Transverse colon (tissue), 4 donors: ENCODE measurements around the gene GIGYF1. TPM values are rescaled to one million over a fixed set of nuclear protein-coding genes. Genes with fewer than 3 reads are reported as not detected.

Source experiments
- DNase-seq: peaks from one replicate; pipeline ENCODE4 v3.0.0-alpha.2; 2019
- H3K27ac ChIP-seq, 4 donors: fragments of 200-600 bp; sonication (generic); 2 replicates each; pipeline ENCODE4 v1.5.1; 2016 to 2018; ENCODE audit warnings: inconsistent platforms in 4 of 4
- H3K27me3 ChIP-seq: fragments of 200-600 bp; sonication (generic); 2 replicates; pipeline ENCODE4 v1.5.1; 2017; ENCODE audit warnings: inconsistent platforms
- H3K36me3 ChIP-seq, 4 donors: fragments of 200-600 bp; sonication (generic); 2 replicates each; pipeline ENCODE4 v1.5.1; 2017 to 2019; ENCODE audit warnings: inconsistent platforms in 4 of 4
- H3K4me1 ChIP-seq, 4 donors: fragments of 200-600 bp; sonication (generic); 2 replicates each; pipeline ENCODE4 v1.5.1; 2017 to 2020; ENCODE audit warnings: inconsistent platforms in 4 of 4
- H3K4me3 ChIP-seq, 4 donors: fragments of 200-600 bp; sonication (generic); 1 replicate in 1 of 4; 2 replicates in 3 of 4; pipeline versions ENCODE4 v1.5.1 to v1.6.1; 2017 to 2019; ENCODE audit warnings: inconsistent platforms in 4 of 4
- H3K9me3 ChIP-seq, 2 donors: fragments of 200-600 bp; sonication (generic); 2 replicates each; pipeline ENCODE4 v1.5.1; 2017 to 2019; ENCODE audit warnings: inconsistent platforms in 2 of 2
- CTCF ChIP-seq, 5 experiments: fragments of 200-600 bp in 3 of 5; fragments of 450-650 bp in 2 of 5; sonication (generic) in 3 of 5; IDR thresholded peaks; 1 replicate in 2 of 5; 2 replicates in 3 of 5; pipeline ENCODE4 v1.5.1; 2016 to 2017; ENCODE audit warnings: antibody characterized with exemption in 5 of 5, inconsistent platforms in 3 of 5, mild to moderate bottlenecking in 2 of 5, moderate library complexity in 1 of 5
- EP300 ChIP-seq: sonication (generic); formaldehyde crosslinking; IDR thresholded peaks from one replicate; pipeline ENCODE4 v1.6.1; 2017; ENCODE audit warnings: antibody characterized with exemption, low read depth
- POLR2A ChIP-seq: fragments of 450-650 bp; IDR thresholded peaks from one replicate; pipeline ENCODE4 v1.6.1; 2016; ENCODE audit warnings: antibody characterized with exemption, mild to moderate bottlenecking, moderate library complexity
- POLR2AphosphoS5 ChIP-seq, 3 donors: sonication (generic); formaldehyde crosslinking; IDR thresholded peaks; one replicate each; pipeline ENCODE4 v1.6.1; 2016; ENCODE audit warnings: antibody characterized with exemption in 3 of 3
- WGBS, 2 donors: methylation state at CpG; one replicate each; pipeline ENCODE4 v1.1.5; 2018; ENCODE audit warnings: low coverage in 1 of 2; 5-methylcytosine and 5-hydroxymethylcytosine counted together
- in situ Hi-C, 4 donors: fragments of 200-750 bp; cut with MboI; loops; one replicate each; pipeline versions ENCODE4 v1.15.0 to v1.15.1; 2017; ENCODE audit warnings: low sequenced_read_pairs in 3 of 4, low pct_ligation_motif_present in 1 of 4, low pct_unique_long_range_greater_than_20kb in 1 of 4
- intact Hi-C: fragments of 100-400 bp; cut with DNase I; formaldehyde crosslinking; loops from one replicate; pipeline ENCODE4 v1.15.1; 2023; ENCODE audit warnings: low total_unique reads
- total RNA-seq, 4 donors: library from RNA; depleted of rRNA; stranded (reverse); fragments of >200 nt; gene quantifications; one replicate each; pipeline ENCODE4 v1.1.0, GENCODE V29; 2016

Gene GIGYF1
- total RNA-seq, 4 donors from 2014 or later = 25.4 to 104 (median 51.8) TPM

- intact Hi-C loops = no loop called here
Measured at GRCh38 chr7:100685631-100686145, 8.4 kb downstream of the GIGYF1 start.

GRCh38 chr7:100685049-100685605, 8.9 kb downstream of the GIGYF1 start:
- Histone ChIP-seq H3K9me3 (no peaks in the 10 kb centered on the region), H3K4me3 (no peak overlapping the region), H3K27ac (no peak overlapping the region), H3K27me3 (no peaks in the 10 kb centered on the region), H3K36me3 (peaks cover 0 to 60% (median 20%) of the 10 kb centered on the region in 4 donors), H3K4me1 (peaks cover 0 to 7% (median 2%) of the 10 kb centered on the region in 4 donors)
- intact Hi-C loops = no loop called here
- TF ChIP-seq POLR2A = no peak
- DNase-seq = no peak
- in situ Hi-C loops = loop anchor here in 3 of 4 donors (25.0 kb wide), 2 partner anchors 98 to 223 kb away; partner anchors contain the start of genes SPACDR (in 2 of the 3), FBXO24 (in 1 of the 3) and LRCH4 (in 1 of the 3)
- 91% methylated on average over 18 of the region's 18 CpGs; no CpG with 5 or more reads in 1 of the 2 donors for WGBS, 2 donors

More at GRCh38 chr7:100685631-100686145, 8.4 kb downstream of the GIGYF1 start:
- Histone ChIP-seq H3K36me3 (peaks cover 0 to 60% (median 20%) of the 10 kb centered on the region in 4 donors), H3K27me3 (no peaks in the 10 kb centered on the region), H3K27ac (no peak overlapping the region), H3K9me3 (no peaks in the 10 kb centered on the region), H3K4me3 (no peak overlapping the region), H3K4me1 (peaks cover 0 to 13% (median 3%) of the 10 kb centered on the region in 4 donors)
- no peak for DNase-seq
- TF ChIP-seq CTCF (IDR thresholded peaks at IDR 0.05) (no peak), EP300 (no peak), POLR2AphosphoS5 (IDR thresholded peaks at IDR 0.05) (no peak), POLR2A (no peak)
- in situ Hi-C loops = loop anchor here in 3 of 4 donors (25.0 kb wide), 2 partner anchors 98 to 223 kb away; partner anchors contain the start of genes SPACDR (in 2 of the 3), FBXO24 (in 1 of the 3) and LRCH4 (in 1 of the 3)
- 86 to 93% methylated on average over 6 to 17 of the region's 17 CpGs for WGBS, 2 donors

GRCh38 chr7:100684534-100685042, 9.5 kb downstream of the GIGYF1 start:
- peaks cover 0 to 60% (median 20%) of the 10 kb centered on the region in 4 donors for H3K36me3 ChIP-seq
- no peak for DNase-seq
- in situ Hi-C loops (loop anchor here in 3 of 4 donors (25.0 kb wide), 2 partner anchors 97 to 222 kb away; partner anchors contain the start of genes SPACDR (in 2 of the 3), FBXO24 (in 1 of the 3) and LRCH4 (in 1 of the 3)), intact Hi-C loops (no loop called here)
- TF ChIP-seq POLR2AphosphoS5 (IDR thresholded peaks at IDR 0.05) = no peak
- TF ChIP-seq CTCF (IDR thresholded peaks at IDR 0.05) = no peak
- no peak for TF ChIP-seq POLR2A
- TF ChIP-seq EP300 = no peak
- H3K4me3 ChIP-seq = no peak overlapping the region
- no peak overlapping the region for H3K27ac ChIP-seq
- H3K9me3 ChIP-seq = no peaks in the 10 kb centered on the region
- no peaks in the 10 kb centered on the region for H3K27me3 ChIP-seq
- peaks cover 0 to 2% (median 0%) of the 10 kb centered on the region in 4 donors for H3K4me1 ChIP-seq
- 92% methylated on average over 14 of the region's 16 CpGs; no CpG with 5 or more reads in 1 of the 2 donors for WGBS, 2 donors

GRCh38 chr7:100683659-100684533, 10.2 kb downstream of the GIGYF1 start:
- DNase-seq = no peak
- WGBS, 2 donors = 95% methylated on average over 27 of the region's 37 CpGs; no CpG with 5 or more reads in 1 of the 2 donors

More at GRCh38 chr7:100683659-100684533, 10.2 kb downstream of the GIGYF1 start:
- H3K4me1 ChIP-seq = peaks cover 0 to 7% (median 0%) of the 10 kb centered on the region in 4 donors
- H3K9me3 ChIP-seq = no peaks in the 10 kb centered on the region
- peaks cover 0 to 62% (median 20%) of the 10 kb centered on the region in 4 donors for H3K36me3 ChIP-seq
- in situ Hi-C loops = loop anchor here in 3 of 4 donors (25.0 kb wide), 2 partner anchors 97 to 222 kb away; partner anchors contain the start of genes SPACDR (in 2 of the 3), FBXO24 (in 1 of the 3) and LRCH4 (in 1 of the 3)
- TF ChIP-seq EP300 (no peak), POLR2A (no peak), CTCF (IDR thresholded peaks at IDR 0.05) (no peak), POLR2AphosphoS5 (IDR thresholded peaks at IDR 0.05) (no peak)
- intact Hi-C loops = no loop called here
- no peak overlapping the region for H3K27ac ChIP-seq
- no peaks in the 10 kb centered on the region for H3K27me3 ChIP-seq
- no peak overlapping the region for H3K4me3 ChIP-seq
